HepG2 (cell line): ENCODE results near the gene TMEM87A. TPM values are rescaled to one million over a fixed set of nuclear protein-coding genes. Genes with fewer than 3 reads are reported as not detected.

ENCODE experiments used
- ATF6 ChIP-seq: sonication (generic); formaldehyde crosslinking; conservative IDR thresholded peaks from 2 replicates; pipeline ENCODE4 v1.4.0; 2020; ENCODE audit warnings: missing genetic modification reagents
- FOSL2 ChIP-seq: sonication (generic); formaldehyde crosslinking; IDR thresholded peaks from 2 replicates; pipeline ENCODE4 v1.4.0; 2020; ENCODE audit warnings: missing genetic modification reagents
- HOXA3 ChIP-seq: sonication (generic); formaldehyde crosslinking; IDR thresholded peaks from 2 replicates; pipeline ENCODE4 v1.5.0; 2020; ENCODE audit warnings: missing genetic modification reagents
- KIAA2018 ChIP-seq: sonication (generic); formaldehyde crosslinking; IDR thresholded peaks from 2 replicates; pipeline ENCODE4 v1.5.0; 2020; ENCODE audit warnings: mild to moderate bottlenecking, missing genetic modification reagents, borderline replicate concordance
- MED13 ChIP-seq: sonication (generic); formaldehyde crosslinking; IDR thresholded peaks from 2 replicates; pipeline ENCODE4 v1.5.0; 2020; ENCODE audit warnings: missing genetic modification reagents
- MYNN ChIP-seq: sonication (generic); formaldehyde crosslinking; IDR thresholded peaks from 2 replicates; pipeline ENCODE4 v1.4.0; 2020; ENCODE audit warnings: mild to moderate bottlenecking, low read depth, missing genetic modification reagents
- NR3C1 ChIP-seq: sonication (generic); formaldehyde crosslinking; IDR thresholded peaks from 2 replicates; pipeline ENCODE4 v1.4.0; 2020; ENCODE audit warnings: missing genetic modification reagents
- PLSCR1 ChIP-seq: sonication (generic); formaldehyde crosslinking; IDR thresholded peaks from 2 replicates; pipeline ENCODE4 v1.5.0; 2020; ENCODE audit warnings: missing genetic modification reagents, mild to moderate bottlenecking, borderline replicate concordance
- ZFP82 ChIP-seq: sonication (generic); formaldehyde crosslinking; IDR thresholded peaks from 2 replicates; pipeline ENCODE4 v1.5.1; 2020; ENCODE audit warnings: mild to moderate bottlenecking, missing genetic modification reagents, borderline replicate concordance
- ZNF512 ChIP-seq: sonication (generic); formaldehyde crosslinking; IDR thresholded peaks from 2 replicates; pipeline ENCODE4 v1.4.0; 2020; ENCODE audit warnings: mild to moderate bottlenecking, missing genetic modification reagents
- ZNF556 ChIP-seq: sonication (generic); formaldehyde crosslinking; IDR thresholded peaks from 2 replicates; pipeline ENCODE4 v1.4.0; 2020; ENCODE audit warnings: mild to moderate bottlenecking, missing genetic modification reagents, borderline replicate concordance
- ZNF567 ChIP-seq: sonication (generic); formaldehyde crosslinking; IDR thresholded peaks from 2 replicates; pipeline ENCODE4 v1.8.1; 2023; ENCODE audit warnings: mild to moderate bottlenecking, missing genetic modification reagents, borderline replicate concordance
- ZNF747 ChIP-seq: sonication (generic); formaldehyde crosslinking; IDR thresholded peaks from 2 replicates; pipeline ENCODE4 v1.8.1; 2023; ENCODE audit warnings: missing genetic modification reagents, mild to moderate bottlenecking, borderline replicate concordance
- ZNF781 ChIP-seq: sonication (generic); formaldehyde crosslinking; IDR thresholded peaks from 2 replicates; pipeline ENCODE4 v1.5.1; 2020; ENCODE audit warnings: borderline replicate concordance, mild to moderate bottlenecking, missing genetic modification reagents; ENCODE audit errors: not compliant biosample characterization
- polyA plus RNA-seq, 8 experiments: library from polyadenylated mRNA; depleted of rRNA in 3 of 8; stranded (reverse) in 7 of 8; unstranded in 1 of 8; fragments of >200 nt; fragmentation: Illumina TruSeq in 4 of 8; extraction: Trizol in 4 of 8; gene quantifications; 2 replicates each; pipeline versions ENCODE4 v1.2.1 to v1.2.3, GENCODE V29; 2011 to 2016; ENCODE audit warnings: low read depth in 4 of 8, missing spikeins in 1 of 8, mixed read lengths in 1 of 8; ENCODE audit not compliant: insufficient read depth in 1 of 8
- total RNA-seq, 5 experiments: library from RNA; depleted of rRNA; stranded (reverse); fragments of >200 nt; fragmentation: Illumina TruSeq; extraction: Trizol; gene quantifications; 2 replicates each; pipeline ENCODE4 v1.2.3, GENCODE V29; 2016; ENCODE audit warnings: low read depth in 1 of 5
- TF ChIP-seq, protein P1 (sequence below): sonication (generic); formaldehyde crosslinking; IDR thresholded peaks from 2 replicates; pipeline ENCODE4 v1.4.0; 2020; ENCODE audit warnings: missing genetic modification reagents, borderline replicate concordance

TMEM87A gene
- total and polyA plus RNA-seq, 2 of the 13 experiments (the other 11 are each of a cell fraction or from before 2014, with no cell fraction given): 20.2 to 42.8 TPM

DNA sequence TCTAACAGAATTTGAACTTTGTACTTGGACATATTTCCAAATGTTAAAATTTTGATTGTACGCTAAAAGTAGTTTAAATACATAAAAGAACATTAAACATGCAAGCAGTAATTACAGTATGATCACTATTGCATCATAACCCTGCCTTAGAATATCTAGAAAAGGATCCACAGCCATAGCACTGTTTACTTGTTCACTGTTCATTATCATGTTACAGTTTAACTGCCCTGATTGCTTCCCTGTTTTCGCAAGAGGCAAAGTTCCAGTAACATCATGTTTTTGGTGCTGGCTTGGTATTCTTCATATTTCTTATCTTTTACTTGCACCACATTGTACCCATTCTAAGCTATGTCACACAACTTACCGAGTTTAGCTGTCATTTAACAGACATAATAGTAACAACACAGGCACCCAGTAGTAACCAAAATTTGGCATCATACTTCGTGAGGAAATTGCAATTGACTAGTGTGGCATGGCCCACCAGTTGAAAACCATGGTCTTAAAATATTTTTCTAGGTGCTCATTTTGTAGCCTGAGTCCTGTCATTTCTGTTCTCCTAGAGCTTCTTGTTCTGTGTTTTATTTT, 13.3 kb upstream of the TMEM87A start (continued):
- TF ChIP-seq MED13 (no peak), ZNF567 (CRISPR knock-in tag) (no peak), HOXA3 (CRISPR knock-in tag) (no peak), MYNN (CRISPR knock-in tag) (no peak), ZNF512 (no peak), PLSCR1 (CRISPR knock-in tag) (no peak), ZNF747 (no peak), ATF6 (CRISPR knock-in tag) (no peak), ZNF781 (no peak), ZFP82 (CRISPR knock-in tag) (no peak), ZNF556 (no peak), KIAA2018 (CRISPR knock-in tag) (no peak), FOSL2 (CRISPR knock-in tag) (no peak), NR3C1 (no peak)
- TF ChIP-seq, protein P1, sequence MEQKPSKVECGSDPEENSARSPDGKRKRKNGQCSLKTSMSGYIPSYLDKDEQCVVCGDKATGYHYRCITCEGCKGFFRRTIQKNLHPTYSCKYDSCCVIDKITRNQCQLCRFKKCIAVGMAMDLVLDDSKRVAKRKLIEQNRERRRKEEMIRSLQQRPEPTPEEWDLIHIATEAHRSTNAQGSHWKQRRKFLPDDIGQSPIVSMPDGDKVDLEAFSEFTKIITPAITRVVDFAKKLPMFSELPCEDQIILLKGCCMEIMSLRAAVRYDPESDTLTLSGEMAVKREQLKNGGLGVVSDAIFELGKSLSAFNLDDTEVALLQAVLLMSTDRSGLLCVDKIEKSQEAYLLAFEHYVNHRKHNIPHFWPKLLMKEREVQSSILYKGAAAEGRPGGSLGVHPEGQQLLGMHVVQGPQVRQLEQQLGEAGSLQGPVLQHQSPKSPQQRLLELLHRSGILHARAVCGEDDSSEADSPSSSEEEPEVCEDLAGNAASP (CRISPR knock-in tag): no peak
